Stimulated activated CD4-positive, alpha-beta T cell treated with anti-CD3 and anti-CD28 coated beads, Interleukin-4, amount 100 ng/mL, for 48 hours (primary cell): Measurements from ENCODE around the gene SPRED3.
A peak's percentile ranks its signal among the peaks of the same experiment; 100 is the strongest.

Experiments
- DNase-seq, 2 donors: peaks; one replicate each; pipeline ENCODE4 v3.0.0-alpha.2; 2020; ENCODE audit warnings: low read depth in 2 of 2

Gene SPRED3

DNA sequence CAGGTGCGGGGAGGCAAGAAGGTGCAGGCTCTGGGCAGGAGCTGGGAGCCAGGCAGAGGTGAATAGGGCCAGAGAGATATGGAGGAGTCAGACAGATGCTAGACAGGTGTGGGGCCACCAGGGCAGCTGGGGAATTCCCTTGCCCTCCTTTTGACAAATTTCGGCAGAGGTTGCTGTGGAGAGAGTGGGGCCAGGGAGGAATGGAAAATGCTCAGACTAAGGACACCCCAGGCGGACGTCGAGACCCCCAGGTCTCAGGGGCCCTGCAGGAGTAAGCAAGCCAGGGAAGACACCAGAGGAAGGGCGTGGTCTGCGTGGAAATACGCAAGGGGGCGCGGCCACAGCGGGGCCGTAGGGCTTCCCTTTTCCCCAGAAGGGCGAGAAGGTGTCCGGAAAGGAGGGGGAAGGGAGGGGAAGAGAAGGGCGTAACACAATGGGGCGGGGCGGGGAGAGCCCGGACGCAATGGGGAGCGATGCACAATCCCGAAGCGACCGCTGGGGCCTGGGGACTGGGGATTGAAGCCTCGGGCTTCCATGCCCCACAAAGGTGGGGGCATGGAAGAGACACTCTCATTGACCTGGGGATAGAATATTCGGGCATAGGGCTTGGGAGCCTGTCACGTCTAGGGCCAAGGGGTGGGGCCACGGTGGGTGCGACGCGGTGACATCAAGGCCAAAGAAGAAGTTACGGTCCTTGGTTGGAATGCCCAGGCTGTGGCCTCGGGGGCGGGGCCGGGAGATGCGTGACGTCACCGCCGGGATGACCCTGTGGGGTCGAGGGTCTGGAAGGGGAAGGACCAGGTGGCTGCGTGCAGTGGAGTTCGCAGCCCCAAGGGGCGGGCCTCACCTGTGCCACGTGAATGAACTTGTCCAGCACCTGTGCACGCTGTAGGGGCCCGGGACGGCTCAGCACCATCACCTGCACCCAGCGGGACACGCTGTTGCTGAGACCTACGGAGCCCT, 29.3 kb downstream of the SPRED3 start:
- peak; percentile 48 to 61 for DNase-seq

DNA sequence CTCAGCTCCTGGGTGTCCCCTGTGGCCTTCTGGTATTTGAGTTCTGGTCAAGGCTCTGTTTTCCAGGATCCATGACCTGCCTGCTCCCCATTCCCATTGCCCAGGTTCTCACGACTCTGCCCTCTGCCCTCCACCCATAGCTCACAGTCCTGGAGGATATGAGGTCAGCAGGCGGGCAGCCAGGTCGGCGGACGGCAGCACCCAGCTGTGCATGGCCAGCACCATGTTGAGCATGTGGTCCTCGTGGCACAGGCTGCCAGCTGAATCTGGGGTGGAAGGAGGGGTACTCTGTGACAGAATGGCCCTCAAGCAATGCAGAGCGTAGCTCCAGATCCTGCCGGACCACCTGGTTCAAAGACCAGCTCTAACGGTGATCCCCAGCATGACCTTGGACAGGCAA, 32.4 kb downstream of the SPRED3 start:
- DNase-seq: no peak

DNA sequence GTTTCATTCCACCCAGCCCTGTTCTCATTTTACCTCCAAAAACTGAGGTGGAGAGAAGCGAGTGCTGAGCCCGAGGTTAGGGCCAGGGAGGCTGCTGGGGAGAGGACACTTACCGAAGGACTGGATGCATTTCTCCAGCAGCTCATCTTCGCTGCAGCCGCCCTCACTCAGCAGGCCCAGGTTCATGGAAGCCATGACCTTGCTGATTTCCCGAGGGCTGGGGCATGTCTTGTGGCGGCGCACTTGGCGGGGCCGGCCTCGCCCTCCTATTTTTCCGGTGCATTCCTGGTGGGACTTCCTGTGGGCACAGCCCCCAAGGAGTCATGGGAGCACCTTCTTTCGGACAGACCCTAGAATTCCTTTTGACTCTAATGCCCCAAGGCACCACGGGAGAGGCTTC, 33.4 kb downstream of the SPRED3 start:
- DNase-seq: no peak

DNA sequence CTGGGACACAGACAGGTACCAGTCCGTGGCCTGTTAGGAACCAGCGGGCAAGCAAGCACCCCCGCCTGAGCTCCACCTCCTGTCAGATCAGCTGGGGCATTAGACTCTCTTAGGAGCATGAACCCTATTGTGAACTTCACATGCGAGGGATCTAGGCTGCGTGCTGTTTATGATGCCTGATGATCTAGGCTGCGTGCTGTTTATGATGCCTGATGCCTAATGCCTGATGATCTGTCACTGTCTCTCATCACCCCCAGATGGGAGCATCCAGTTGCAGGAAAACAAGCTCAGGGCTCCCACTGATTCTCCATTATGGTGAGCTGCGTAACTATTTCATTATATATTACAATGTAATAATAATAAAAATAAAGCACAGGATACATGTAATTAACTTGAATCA, 33.9 kb downstream of the SPRED3 start:
- DNase-seq: no peak

DNA sequence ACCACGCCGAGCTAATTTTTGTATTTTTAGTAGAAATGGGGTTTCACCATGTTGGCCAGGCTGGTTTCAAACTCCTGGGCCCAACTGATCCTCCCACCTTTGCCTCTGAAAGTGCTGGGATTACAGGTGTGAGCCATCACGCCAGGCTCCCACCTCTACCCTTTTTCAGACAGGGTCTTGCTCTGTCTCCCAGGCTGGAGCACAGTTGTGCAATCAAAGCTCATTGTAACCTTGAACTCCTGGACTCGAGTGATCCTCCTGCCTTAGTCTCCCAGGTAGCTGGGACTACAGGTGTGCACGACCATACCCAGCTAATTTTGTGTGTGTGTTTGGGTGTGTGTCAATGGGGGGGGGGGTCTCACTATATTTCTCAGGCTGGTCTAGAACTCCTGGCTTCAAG, 35.8 kb downstream of the SPRED3 start:
- DNase-seq: no peak

DNA sequence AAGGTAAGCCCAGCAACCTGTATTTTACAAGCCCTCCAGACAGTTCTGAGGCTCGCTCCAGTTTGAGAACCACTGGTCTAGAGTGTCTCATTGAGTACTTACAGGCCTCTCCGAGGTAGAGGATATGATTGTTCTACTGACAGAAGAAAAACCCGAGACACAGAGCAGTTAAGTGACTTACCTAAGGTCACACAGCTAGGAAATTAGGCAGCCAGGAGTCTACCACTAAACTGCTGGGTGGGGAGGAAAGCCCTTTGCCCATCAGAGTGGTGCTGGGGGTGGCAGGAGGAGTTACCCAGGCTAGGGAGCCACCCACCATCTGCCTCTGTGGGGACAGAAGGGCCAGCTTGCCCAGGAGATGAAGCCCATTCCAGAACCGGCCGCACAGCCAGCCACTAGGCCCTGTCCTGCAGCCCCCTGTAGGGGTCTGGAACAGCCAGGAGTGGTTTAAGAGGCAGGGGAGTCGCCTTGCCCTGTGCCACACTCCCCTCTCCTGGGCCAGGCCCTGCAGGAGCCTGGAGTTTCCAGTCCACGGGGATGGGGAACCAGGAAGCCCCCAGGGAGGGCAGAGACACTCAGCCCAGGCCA, 36.8 kb downstream of the SPRED3 start:
- no peak for DNase-seq

DNA sequence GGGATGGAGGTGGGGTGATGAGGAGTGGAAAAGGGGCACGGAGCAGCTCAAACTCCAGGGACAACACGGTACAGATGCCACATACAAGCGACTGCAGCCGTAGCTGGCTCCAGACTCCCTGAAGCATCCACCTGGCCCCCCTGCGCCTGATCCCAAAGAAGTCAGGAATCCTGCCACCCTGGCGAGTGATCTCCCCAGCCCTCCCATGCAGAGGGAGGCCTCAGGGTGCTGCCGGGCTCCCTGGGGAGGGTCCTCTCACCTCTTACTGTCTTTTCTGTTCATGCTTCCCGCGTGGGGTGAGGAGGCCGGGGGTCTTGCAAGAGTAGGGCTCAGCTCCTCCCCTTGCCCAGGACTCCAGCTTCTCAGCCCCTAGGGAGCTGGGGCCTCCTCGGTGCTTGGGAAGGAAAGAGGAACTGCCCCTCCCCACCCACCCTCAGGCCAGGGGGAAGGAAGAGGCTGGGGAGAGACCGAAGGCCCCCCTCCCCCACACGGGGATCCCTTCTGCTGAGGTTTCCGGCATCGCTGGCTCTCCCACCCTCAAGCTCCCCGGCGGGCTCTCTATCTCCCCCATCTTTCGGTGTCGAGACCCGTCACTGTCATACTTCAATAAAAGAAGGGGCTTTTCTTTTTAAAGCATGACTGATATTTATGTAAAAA, 37.4 kb downstream of the SPRED3 start, which contains the start of gene RASGRP4:
RASGRP4 (minus strand) TSS at position 410 of the 657 bp plus-strand sequence; CDS start at position 282, 128 bp downstream.
- DNase-seq: peak; percentile 36 to 43

DNA sequence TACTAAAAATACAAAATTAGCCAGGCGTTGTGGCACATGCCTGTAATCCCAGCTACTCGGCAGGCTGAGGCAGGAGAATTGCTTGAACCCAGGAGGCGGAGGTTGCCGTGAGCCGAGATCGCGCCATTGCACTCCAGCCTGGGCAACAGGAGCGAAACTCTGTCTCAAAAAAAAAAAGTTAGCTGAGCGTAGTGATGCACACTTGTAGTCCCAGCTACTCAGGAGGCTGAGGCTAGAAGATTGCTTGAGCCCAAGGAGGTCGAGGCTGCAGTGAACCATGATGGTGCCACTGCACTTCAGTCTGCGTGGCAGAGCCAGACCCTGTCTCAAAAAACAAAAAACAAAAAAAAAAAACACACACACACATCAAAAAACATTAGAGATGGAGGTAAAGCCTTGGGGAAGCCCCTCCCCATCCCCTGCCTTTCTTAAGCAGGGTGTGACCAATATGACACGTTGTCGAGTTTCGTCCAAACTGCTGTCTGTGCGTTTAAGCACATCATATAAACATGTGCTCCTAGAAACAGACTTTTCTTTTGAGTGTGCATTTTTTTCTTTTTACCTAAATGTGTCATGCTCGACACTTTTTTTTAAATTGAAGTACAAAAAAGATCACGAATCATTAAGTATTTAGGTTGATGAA, 38.7 kb downstream of the SPRED3 start:
- DNase-seq: peak; percentile 45 to 63

DNA sequence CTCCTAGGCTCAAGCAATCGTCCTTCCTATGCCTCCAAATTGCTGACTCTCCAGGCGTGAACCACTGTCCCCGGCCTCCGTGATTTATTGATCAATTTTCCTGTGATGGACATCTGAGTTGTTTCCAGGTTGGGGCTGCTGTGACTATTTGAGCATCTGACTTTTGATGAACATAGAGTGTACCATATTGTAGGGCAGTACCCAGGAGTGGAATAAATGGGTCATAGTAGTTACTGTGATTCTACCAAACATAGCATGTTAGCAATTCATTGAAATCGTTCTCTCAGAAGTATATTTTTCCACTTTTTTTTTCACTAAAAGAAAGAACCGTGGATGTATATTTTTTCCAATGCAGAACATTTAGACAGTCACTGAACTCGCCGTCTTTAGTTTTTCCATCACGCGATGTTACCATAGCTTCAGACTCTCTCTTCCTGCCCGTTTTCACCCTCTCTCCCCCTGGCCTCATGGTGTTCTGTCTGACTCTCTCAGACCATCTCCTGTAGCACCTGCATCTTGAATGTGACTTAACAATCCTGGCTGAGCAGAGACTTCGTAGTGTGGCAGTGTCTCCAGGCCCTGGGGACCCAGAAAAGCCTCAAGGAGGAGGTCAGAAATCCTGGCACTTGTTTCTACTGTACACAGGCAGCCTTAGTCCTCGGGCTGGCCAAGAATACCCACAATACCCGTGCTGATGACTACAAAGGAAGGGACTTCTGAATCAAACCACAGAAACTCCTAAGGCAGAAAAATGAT, 40.7 kb downstream of the SPRED3 start:
- DNase-seq: peak in 1 of 2 donors; percentile 37

DNA sequence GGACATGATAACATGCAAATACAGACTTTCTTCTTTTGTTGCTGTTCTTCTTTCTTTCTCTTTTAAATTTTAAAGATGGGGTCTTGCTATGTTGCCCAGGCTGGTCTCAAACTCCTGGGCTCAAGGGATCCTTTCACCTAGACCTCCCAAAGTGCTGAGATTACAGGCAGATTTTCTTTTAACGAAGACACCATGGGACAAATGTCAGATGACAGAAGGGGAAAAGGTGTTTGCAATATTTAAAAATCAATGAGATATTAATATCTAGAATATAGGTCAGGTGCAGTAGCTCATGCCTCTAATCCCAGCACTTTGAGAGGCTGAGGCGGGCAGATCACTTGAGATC, 41.3 kb downstream of the SPRED3 start:
- no peak for DNase-seq

DNA sequence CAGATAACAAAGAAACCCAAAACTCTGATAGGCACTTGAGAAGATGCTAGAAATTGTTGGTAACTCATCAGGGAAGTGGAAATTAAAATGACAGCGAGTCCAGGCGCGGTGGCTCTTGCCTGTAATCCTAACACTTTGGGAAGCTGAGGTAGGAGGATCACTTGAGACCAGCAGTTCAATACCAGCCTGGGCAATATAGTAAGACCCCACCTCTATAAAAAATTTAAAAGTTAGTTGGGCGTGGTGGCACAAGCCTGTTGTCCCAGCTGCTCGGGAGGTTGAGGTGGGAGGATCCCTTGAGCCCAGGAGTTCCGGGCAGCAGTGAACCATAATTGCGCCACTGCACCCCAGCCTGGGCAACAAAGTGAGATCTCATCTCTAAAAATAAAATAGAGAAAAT, 42.4 kb downstream of the SPRED3 start:
- DNase-seq: no peak

DNA sequence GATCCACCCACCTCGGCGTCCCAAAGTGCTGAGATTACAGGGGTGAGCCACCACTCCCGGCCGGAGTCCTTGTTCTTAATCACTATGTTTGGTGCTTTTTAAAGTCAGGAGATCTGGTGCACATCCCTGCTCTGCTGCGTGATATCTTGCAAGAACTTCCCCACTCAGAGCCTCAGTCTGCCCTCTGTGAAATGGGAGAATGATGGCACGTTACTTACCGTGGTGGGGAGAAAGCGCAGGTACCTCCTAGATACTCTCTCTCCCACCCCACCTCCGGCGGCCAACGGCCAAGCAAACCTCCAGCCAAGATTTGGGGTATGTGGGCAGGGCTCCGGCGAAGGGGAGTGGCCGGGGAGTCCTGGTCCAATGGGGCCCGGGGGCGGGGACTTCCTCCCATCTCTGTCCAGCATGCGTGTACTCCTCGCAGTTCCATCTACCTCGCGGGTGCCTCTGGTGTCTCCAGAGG, 44.8 kb downstream of the SPRED3 start, which contains the start of gene RYR1:
RYR1 (plus strand) TSS at position 424 of the 466 bp plus-strand sequence. CDS start 139 bp downstream, outside the sequence.
- DNase-seq: peak; percentile 49 to 51

DNA sequence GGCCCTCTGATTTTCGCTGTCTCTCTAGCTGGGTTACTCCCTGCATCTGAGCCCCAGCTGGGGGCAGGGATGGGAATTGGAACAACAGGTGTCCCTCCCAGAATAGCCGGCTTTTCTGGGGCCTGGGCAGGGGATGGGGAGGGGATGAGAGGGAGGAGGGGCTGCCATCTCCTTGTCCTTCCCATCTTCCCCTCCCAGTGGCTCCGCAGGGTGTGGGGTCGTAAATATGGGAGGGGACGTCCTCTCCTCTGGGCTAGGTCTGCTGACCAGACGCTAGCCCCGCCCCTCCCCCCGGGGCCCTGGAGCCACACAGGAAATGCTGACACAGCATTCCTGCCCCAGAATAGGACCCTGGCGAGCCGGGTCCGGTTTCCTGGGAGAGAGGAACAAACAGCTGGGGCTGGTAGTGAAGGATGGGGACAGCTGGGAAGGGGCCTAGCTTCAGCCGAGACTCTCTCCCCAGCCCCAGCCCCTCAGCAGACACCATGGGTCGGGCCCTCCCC, 46.1 kb downstream of the SPRED3 start:
- DNase-seq: no peak

DNA sequence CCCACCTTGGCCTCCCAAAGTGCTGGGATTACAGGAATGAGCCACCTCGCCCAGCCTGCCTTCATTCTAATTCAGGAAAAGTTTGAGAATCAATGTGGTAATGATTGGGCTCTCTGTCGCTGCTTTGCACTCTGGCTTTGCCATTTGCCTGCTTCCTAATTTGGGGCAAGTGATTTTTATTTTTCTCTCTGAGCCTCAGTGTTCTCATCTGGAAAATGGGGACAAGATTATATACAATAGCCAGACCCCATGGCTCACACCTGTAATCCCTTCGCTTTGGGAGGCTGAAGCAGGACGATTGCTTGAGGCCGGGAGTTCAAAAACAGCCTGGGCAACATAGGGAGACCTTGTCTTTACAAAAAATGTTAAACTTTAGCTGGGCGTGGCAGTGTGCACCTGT, 48.8 kb downstream of the SPRED3 start:
- DNase-seq: no peak

DNA sequence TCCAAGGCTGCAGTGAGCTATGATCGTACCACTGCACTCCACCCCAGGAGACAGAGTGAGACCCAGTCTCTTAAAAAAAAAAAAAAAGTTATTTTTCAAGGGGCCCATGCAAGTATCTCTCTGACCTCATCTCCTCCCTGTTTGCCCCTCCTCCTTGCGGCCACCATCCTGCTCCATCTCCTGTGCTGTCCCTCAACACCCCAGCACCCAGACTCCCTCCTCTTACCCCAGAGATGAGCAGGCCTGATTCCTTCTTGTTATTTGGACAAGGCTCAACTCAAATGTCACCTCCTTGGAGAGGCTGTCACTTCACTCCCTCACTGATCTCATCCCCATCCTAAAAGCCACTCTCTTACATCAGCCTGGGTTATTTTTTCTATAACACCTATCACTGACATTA, 49.4 kb downstream of the SPRED3 start:
- no peak for DNase-seq

DNA sequence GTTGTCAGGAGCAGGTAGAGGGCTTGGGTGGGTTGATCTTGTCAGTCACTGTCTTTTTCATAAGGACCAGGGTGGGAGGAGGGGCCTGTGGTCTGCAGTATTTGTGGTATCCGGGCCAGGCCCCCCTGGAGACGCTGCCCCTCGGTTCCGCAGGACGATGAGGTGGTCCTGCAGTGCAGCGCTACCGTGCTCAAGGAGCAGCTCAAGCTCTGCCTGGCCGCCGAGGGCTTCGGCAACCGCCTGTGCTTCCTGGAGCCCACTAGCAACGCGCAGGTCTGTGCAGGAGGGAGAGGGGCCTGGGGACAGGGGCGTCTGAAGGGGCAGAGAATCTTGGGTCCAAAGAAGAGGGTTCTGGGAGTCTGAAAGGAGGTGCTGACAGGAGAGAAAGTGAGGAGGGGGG, 52.1 kb downstream of the SPRED3 start:
- no peak for DNase-seq

DNA sequence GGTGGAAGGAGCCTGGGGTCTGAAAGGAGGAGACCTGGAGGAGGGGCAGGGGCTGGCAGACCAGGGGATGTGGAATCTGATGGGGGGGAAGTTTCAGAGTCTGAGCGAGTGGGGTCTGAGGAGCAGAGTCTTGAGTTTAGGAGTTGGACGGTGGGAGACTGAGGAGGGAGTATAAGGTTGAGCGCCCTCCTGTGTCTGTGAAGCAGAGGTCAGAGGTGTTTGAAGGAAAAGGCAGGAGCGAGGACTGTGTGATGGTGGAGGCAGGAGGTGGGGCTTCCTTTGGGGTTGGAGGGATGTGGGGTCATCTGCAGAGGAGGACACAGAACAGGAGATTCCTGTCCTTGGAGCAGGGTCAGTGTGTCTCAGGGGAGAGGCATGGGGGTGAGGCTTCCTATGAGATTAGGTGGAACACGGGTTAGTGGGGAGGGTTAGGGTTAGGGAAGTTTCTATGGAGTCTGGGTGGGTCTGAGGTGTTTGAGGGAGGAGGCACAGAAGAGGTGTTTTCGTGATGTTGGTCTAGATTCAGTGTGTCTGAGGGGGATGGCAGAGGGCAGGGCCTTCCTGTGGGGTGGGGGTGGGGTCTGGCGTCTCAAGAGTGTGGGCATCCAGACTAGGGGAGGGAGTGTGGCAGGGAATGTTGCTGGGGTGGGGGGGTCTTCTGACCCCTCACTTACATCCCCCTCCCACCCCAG, 53.3 kb downstream of the SPRED3 start:
- DNase-seq: no peak

DNA sequence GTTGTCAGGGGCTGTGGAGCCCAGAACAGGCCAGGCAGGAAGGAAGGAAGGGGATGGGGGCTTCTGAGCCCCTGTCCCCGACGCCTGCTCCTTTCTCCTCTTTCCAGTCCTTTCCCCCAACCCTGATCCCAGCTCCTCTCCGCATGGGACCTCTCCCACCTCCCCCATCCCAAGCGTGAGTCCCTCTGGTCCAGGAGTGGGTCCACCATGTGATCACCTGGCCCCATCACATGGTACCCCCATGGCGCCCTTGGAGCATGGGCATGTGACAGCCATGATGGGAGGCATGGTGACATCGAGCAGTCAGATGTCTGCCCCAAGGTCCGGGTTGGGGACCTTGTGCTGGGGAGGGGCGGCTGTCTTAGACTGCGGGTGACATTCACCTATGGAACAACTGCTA, 54.2 kb downstream of the SPRED3 start:
- DNase-seq: no peak

DNA sequence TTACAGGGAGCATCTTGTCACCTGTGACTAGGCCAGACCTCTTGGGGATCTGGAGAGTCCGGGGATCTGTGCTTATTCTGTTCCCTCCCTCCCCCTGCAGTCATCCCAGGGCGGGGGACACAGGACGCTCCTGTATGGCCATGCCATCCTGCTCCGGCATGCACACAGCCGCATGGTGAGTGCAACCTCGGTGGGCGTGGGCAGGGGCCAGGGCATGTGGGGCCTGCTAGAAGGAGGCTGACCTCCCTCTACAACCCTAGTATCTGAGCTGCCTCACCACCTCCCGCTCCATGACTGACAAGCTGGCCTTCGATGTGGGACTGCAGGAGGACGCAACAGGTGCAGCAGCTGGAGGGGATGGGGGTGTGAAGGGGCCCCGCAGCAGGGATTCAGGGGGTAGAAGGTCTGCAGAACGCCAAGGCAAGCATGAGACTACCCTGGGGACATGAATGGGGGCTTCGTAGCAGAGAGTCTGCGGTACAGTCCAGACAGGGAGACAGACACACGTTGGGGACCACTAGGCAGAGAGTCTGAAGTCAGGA, 55.0 kb downstream of the SPRED3 start:
- no peak for DNase-seq

DNA sequence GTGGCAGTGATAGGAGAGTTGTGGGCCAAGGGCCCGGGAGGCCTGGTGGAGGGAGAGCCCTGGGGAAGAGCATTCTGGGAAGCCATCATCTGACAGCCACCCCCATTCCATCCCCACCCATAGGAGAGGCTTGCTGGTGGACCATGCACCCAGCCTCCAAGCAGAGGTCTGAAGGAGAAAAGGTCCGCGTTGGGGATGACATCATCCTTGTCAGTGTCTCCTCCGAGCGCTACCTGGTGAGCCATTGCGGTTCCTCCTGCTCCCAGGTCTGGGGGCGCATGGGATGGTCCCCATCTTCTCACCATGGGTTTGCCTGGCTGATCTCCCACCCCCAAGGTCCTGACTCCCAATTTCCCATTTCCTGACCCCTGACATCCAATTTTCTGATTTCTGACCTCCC, 55.5 kb downstream of the SPRED3 start:
- DNase-seq: no peak
